H9 (cell line): ENCODE measurements around the gene FHL2. TPM values are rescaled to one million over a fixed set of nuclear protein-coding genes. Genes with fewer than 3 reads are reported as not detected.

Source experiments
- DNase-seq: peaks from one replicate; pipeline ENCODE4 v3.0.0-alpha.2; 2017
- H2AFZ ChIP-seq: one replicate; pipeline ENCODE4 v1.6.1; 2013; ENCODE audit warnings: mild to moderate bottlenecking, low read length, control low read depth, moderate library complexity
- H2AK5ac ChIP-seq: 2 replicates; pipeline ENCODE4 v1.6.1; 2013; ENCODE audit warnings: low read length, control low read depth, mixed read lengths; ENCODE audit not compliant: insufficient read length
- H2BK120ac ChIP-seq: one replicate; pipeline ENCODE4 v1.6.1; 2013; ENCODE audit warnings: low read depth, mild to moderate bottlenecking, low read length, control low read depth, inconsistent platforms; ENCODE audit not compliant: poor library complexity, severe bottlenecking
- H2BK12ac ChIP-seq: 2 replicates; pipeline ENCODE4 v1.6.1; 2013; ENCODE audit warnings: low read length, control low read depth, mixed read lengths, low read depth; ENCODE audit not compliant: insufficient read length
- H2BK15ac ChIP-seq: 2 replicates; pipeline ENCODE4 v1.6.1; 2013; ENCODE audit warnings: low read depth, low read length, control low read depth
- H2BK20ac ChIP-seq: one replicate; pipeline ENCODE4 v1.6.1; 2013; ENCODE audit warnings: low read depth, mild to moderate bottlenecking, low read length, control low read depth, inconsistent platforms; ENCODE audit not compliant: poor library complexity, severe bottlenecking
- H2BK5ac ChIP-seq: 2 replicates; pipeline ENCODE4 v1.6.1; 2013; ENCODE audit warnings: low read length, control low read depth, mixed read lengths; ENCODE audit not compliant: insufficient read length
- H3K14ac ChIP-seq: 2 replicates; pipeline ENCODE4 v1.6.1; 2013; ENCODE audit warnings: low read length, control low read depth; ENCODE audit not compliant: insufficient read depth
- H3K18ac ChIP-seq: 2 replicates; pipeline ENCODE4 v1.6.1; 2013; ENCODE audit warnings: low read depth, mild to moderate bottlenecking, mixed read lengths, low read length, control low read depth; ENCODE audit not compliant: insufficient read length
- H3K23ac ChIP-seq: 2 replicates; pipeline ENCODE4 v1.6.1; 2013; ENCODE audit warnings: low read length, control low read depth, mixed read lengths, low read depth; ENCODE audit not compliant: insufficient read length
- H3K23me2 ChIP-seq: 2 replicates; pipeline ENCODE4 v1.6.1; 2013; ENCODE audit warnings: low read depth, mild to moderate bottlenecking, mixed read lengths, low read length, control low read depth; ENCODE audit not compliant: insufficient read length, poor library complexity, severe bottlenecking
- H3K27ac ChIP-seq: 2 replicates; pipeline ENCODE4 v1.5.1; 2013; ENCODE audit warnings: low read length, control low read depth, mixed read lengths, low read depth; ENCODE audit not compliant: insufficient read length
- H3K27me3 ChIP-seq: 2 replicates; pipeline ENCODE4 v1.6.1; 2013; ENCODE audit warnings: low read length, control low read depth, inconsistent platforms; ENCODE audit not compliant: insufficient read depth
- H3K4ac ChIP-seq: 2 replicates; pipeline ENCODE4 v1.6.1; 2013; ENCODE audit warnings: low read depth, mild to moderate bottlenecking, control low read depth, inconsistent platforms, low read length, moderate library complexity
- H3K4me1 ChIP-seq: 2 replicates; pipeline ENCODE4 v1.6.1; 2013; ENCODE audit warnings: low read length, control low read depth, inconsistent platforms; ENCODE audit not compliant: insufficient read depth
- H3K4me2 ChIP-seq: 2 replicates; pipeline ENCODE4 v1.6.1; 2013; ENCODE audit warnings: low read length, control low read depth, mixed read lengths; ENCODE audit not compliant: insufficient read length, insufficient read depth
- H3K56ac ChIP-seq: 2 replicates; pipeline ENCODE4 v1.6.1; 2013; ENCODE audit warnings: low read depth, mild to moderate bottlenecking, mixed read lengths, low read length, control low read depth; ENCODE audit not compliant: insufficient read length
- H3K79me1 ChIP-seq: 2 replicates; pipeline ENCODE4 v1.6.1; 2013; ENCODE audit warnings: low read depth, mild to moderate bottlenecking, moderate library complexity, low read length, control low read depth, inconsistent platforms; ENCODE audit not compliant: insufficient read depth, poor library complexity, severe bottlenecking
- H3K79me2 ChIP-seq: 2 replicates; pipeline ENCODE4 v1.6.1; 2013; ENCODE audit warnings: low read length, control low read depth, inconsistent platforms; ENCODE audit not compliant: insufficient read depth
- H3K9ac ChIP-seq: 2 replicates; pipeline ENCODE4 v1.6.1; 2013; ENCODE audit warnings: low read length, control low read depth, mixed read lengths; ENCODE audit not compliant: insufficient read length; ENCODE audit errors: extremely low read depth
- H3K9me3 ChIP-seq: one replicate; pipeline ENCODE4 v1.6.1; 2013; ENCODE audit warnings: low read depth, low read length, inconsistent platforms; ENCODE audit not compliant: control insufficient read depth
- H3T11ph ChIP-seq: one replicate; pipeline ENCODE4 v1.6.1; 2013; ENCODE audit warnings: mild to moderate bottlenecking, low read length, control low read depth, inconsistent platforms
- H4K20me1 ChIP-seq: one replicate; pipeline ENCODE4 v1.6.1; 2013; ENCODE audit not compliant: control insufficient read depth, insufficient read length, insufficient read depth
- H4K5ac ChIP-seq: 2 replicates; pipeline ENCODE4 v1.6.1; 2013; ENCODE audit warnings: low read depth, mild to moderate bottlenecking, mixed read lengths, low read length, control low read depth; ENCODE audit not compliant: insufficient read length
- H4K8ac ChIP-seq: replicated peaks from 2 replicates; pipeline ENCODE4 v1.6.1; 2013; ENCODE audit warnings: low read length, control low read depth, mixed read lengths, low read depth; ENCODE audit not compliant: insufficient read length
- H4K91ac ChIP-seq: 2 replicates; pipeline ENCODE4 v1.6.1; 2013; ENCODE audit warnings: low read depth, mild to moderate bottlenecking, moderate library complexity, mixed read lengths, low read length, control low read depth; ENCODE audit not compliant: insufficient read length
- H3K27ac Mint-ChIP-seq, 3 experiments: 2 replicates in 2 of 3; 3 replicates in 1 of 3; pipeline ENCODE4 v1.8.0; 2020 to 2021; ENCODE audit warnings: mixed read lengths in 3 of 3, mild to moderate bottlenecking in 1 of 3, moderate library complexity in 1 of 3
- H3K27me3 Mint-ChIP-seq: 2 replicates; pipeline ENCODE4 v1.8.0; 2021; ENCODE audit warnings: low read depth, mild to moderate bottlenecking, moderate library complexity, mixed read lengths
- H3K36me3 Mint-ChIP-seq, 3 experiments: 2 replicates in 2 of 3; 3 replicates in 1 of 3; pipeline ENCODE4 v1.8.0; 2020 to 2021; ENCODE audit warnings: low read depth in 3 of 3, mixed read lengths in 3 of 3; ENCODE audit not compliant: insufficient read depth in 1 of 3
- H3K4me1 Mint-ChIP-seq, 2 experiments: 2 replicates each; pipeline ENCODE4 v1.8.0; 2020; ENCODE audit warnings: mixed read lengths in 2 of 2
- H3K4me3 Mint-ChIP-seq, 2 experiments: 2 replicates in 1 of 2; 3 replicates in 1 of 2; pipeline ENCODE4 v1.8.0; 2020 to 2021; ENCODE audit warnings: mild to moderate bottlenecking in 2 of 2, mixed read lengths in 2 of 2, moderate library complexity in 1 of 2
- H3K9me3 Mint-ChIP-seq, 2 experiments: 2 replicates in 1 of 2; 3 replicates in 1 of 2; pipeline ENCODE4 v1.8.0; 2020; ENCODE audit warnings: mild to moderate bottlenecking in 2 of 2, mixed read lengths in 2 of 2, moderate library complexity in 1 of 2
- WGBS: extraction: QIAGEN DNeasy Blood & Tissue Kit; methylation state at CpG from one replicate; pipeline ENCODE4 v1.1.7; 2013; ENCODE audit warnings: missing lambda C conversion rate, low lambda C conversion rate, mixed read lengths; ENCODE audit not compliant: insufficient read length; ENCODE audit errors: extremely low coverage; 5-methylcytosine and 5-hydroxymethylcytosine counted together
- total RNA-seq: library from RNA; stranded (reverse); gene quantifications from 2 replicates; pipeline ENCODE4 v1.2.1, GENCODE V29; 2021
- TF ChIP-seq, protein P1 (sequence below): fragments of 200-600 bp; sonication (generic); conservative IDR thresholded peaks from 3 replicates; pipeline ENCODE4 v1.8.0; 2021; ENCODE audit warnings: antibody characterized with exemption, mild to moderate bottlenecking

Gene FHL2
- total RNA-seq, 1 experiment from 2014 or later = 34.9 TPM

- DNase-seq = peak; percentile 49
- Histone ChIP-seq H4K5ac (no peak overlapping the region), H3K4me1 (peaks cover 2% of the 10 kb centered on the region; the same call in 1 of the 2 replicates)
These were observed 483 bp upstream of the FHL2 start for GRCh38 chr2:105399207-105399861.

More at GRCh38 chr2:105399207-105399861, 483 bp upstream of the FHL2 start:
- Histone ChIP-seq H3K14ac (peak overlapping the region; percentile 85; the same call in 1 of the 2 replicates), H3K4me2 (no peak overlapping the region), H3K9ac (no peak overlapping the region), H4K8ac (no peak overlapping the region), H3K18ac (peak overlapping the region; percentile 28), H3K9me3 (no peaks in the 10 kb centered on the region), H2AFZ (no peak overlapping the region), H3K56ac (no peak overlapping the region), H4K20me1 (no peaks in the 10 kb centered on the region), H3K27me3 (peaks cover 12% of the 10 kb centered on the region; the same call in 1 of the 2 replicates), H3K23me2 (peaks cover 3% of the 10 kb centered on the region), H3K79me2 (peaks cover 2% of the 10 kb centered on the region; the same call in 1 of the 2 replicates), H2BK20ac (peak overlapping the region; percentile 15), H3K27ac (no peak overlapping the region), H3K79me1 (no peaks in the 10 kb centered on the region), H3T11ph (no peak overlapping the region), H3K4ac (no peak overlapping the region), H3K23ac (no peak overlapping the region), H2BK12ac (peak overlapping the region; percentile 78), H4K91ac (no peak overlapping the region), H2BK5ac (no peak overlapping the region), H2BK120ac (no peak overlapping the region), H2BK15ac (no peak overlapping the region), H2AK5ac (no peak overlapping the region)
- Mint-ChIP-seq H3K4me3 (peak overlapping the region; percentile 66 to 82; a peak in 4 of 5 replicates), H3K36me3 (peaks cover 3 to 22% (median 6%) of the 10 kb centered on the region in 3 experiments; a peak in 5 of 7 replicates), H3K4me1 (peaks cover 30 to 37% of the 10 kb centered on the region in 2 experiments), H3K27ac (no peak overlapping the region; a peak in 1 of 7 replicates), H3K9me3 (peaks cover 3 to 7% of the 10 kb centered on the region in 2 experiments; a peak in 4 of 5 replicates), H3K27me3 (peaks cover 15% of the 10 kb centered on the region)
- no CpG with 5 or more reads among the region's 38 CpGs for WGBS
- TF ChIP-seq, protein P1, sequence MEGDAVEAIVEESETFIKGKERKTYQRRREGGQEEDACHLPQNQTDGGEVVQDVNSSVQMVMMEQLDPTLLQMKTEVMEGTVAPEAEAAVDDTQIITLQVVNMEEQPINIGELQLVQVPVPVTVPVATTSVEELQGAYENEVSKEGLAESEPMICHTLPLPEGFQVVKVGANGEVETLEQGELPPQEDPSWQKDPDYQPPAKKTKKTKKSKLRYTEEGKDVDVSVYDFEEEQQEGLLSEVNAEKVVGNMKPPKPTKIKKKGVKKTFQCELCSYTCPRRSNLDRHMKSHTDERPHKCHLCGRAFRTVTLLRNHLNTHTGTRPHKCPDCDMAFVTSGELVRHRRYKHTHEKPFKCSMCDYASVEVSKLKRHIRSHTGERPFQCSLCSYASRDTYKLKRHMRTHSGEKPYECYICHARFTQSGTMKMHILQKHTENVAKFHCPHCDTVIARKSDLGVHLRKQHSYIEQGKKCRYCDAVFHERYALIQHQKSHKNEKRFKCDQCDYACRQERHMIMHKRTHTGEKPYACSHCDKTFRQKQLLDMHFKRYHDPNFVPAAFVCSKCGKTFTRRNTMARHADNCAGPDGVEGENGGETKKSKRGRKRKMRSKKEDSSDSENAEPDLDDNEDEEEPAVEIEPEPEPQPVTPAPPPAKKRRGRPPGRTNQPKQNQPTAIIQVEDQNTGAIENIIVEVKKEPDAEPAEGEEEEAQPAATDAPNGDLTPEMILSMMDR = no peak
